Tibial artery (tissue), 4 donors: ENCODE data around the gene ALOX5AP.
"Not testable (repeated sequence)": the region's sequence is repeated elsewhere in the genome, so short reads cannot be mapped to it uniquely, and the experiment has no call there.

Experiments
- DNase-seq, 2 donors: peaks; one replicate each; pipeline ENCODE4 v3.0.0-alpha.2; 2019
- H3K27ac ChIP-seq, 2 donors: fragments of 200-600 bp; sonication (generic) in 1 of 2; 1 replicate in 1 of 2; 2 replicates in 1 of 2; pipeline ENCODE4 v1.5.1; 2018 to 2019; ENCODE audit warnings: mild to moderate bottlenecking in 1 of 2
- H3K27me3 ChIP-seq, 2 donors: fragments of 200-600 bp; sonication (generic) in 1 of 2; one replicate each; pipeline versions ENCODE4 v1.5.1 to v1.6.0; 2016 to 2019
- H3K36me3 ChIP-seq, 3 donors: fragments of 200-600 bp; sonication (generic) in 2 of 3; one replicate each; pipeline ENCODE4 v1.5.1; 2016 to 2019; ENCODE audit warnings: mild to moderate bottlenecking in 2 of 3
- H3K4me1 ChIP-seq, 4 donors: fragments of 200-600 bp; sonication (generic) in 2 of 4; 1 replicate in 3 of 4; 2 replicates in 1 of 4; pipeline ENCODE4 v1.5.1; 2016 to 2019
- H3K4me3 ChIP-seq, 2 donors: fragments of 200-600 bp; sonication (generic) in 1 of 2; 1 replicate in 1 of 2; 2 replicates in 1 of 2; pipeline ENCODE4 v1.5.1; 2018 to 2019; ENCODE audit warnings: mild to moderate bottlenecking in 2 of 2
- H3K9me3 ChIP-seq, 3 donors: fragments of 200-600 bp; sonication (generic) in 1 of 3; one replicate each; pipeline ENCODE4 v1.5.1; 2016 to 2019
- CTCF ChIP-seq, 2 experiments: fragments of 200-600 bp in 1 of 2; fragments of 450-650 bp in 1 of 2; IDR thresholded peaks; one replicate each; pipeline ENCODE4 v1.5.1; 2017 to 2019; ENCODE audit warnings: antibody characterized with exemption in 2 of 2, mild to moderate bottlenecking in 1 of 2, moderate library complexity in 1 of 2
- intact Hi-C: fragments of 100-400 bp; cut with DNase I; formaldehyde crosslinking; loops from one replicate; pipeline ENCODE4 v1.15.0; 2023; ENCODE audit warnings: low total_unique reads

Gene ALOX5AP

GRCh38 chr13:30745906-30746686 is 10.8 kb downstream of the ALOX5AP start:
- DNase-seq: no peak
- no peak for TF ChIP-seq CTCF (IDR thresholded peaks at IDR 0.05)
- Histone ChIP-seq H3K27me3 (no peaks in the 10 kb centered on the region), H3K4me3 (no peak overlapping the region), H3K27ac (peak overlapping the region in 1 of 2 donors; percentile 74), H3K36me3 (no peaks in the 10 kb centered on the region), H3K4me1 (peaks cover 3 to 54% (median 37%) of the 10 kb centered on the region in 4 donors), H3K9me3 (no peaks in the 10 kb centered on the region)
- intact Hi-C loops: no loop called here

- Histone ChIP-seq H3K4me3 (no peak overlapping the region), H3K36me3 (no peaks in the 10 kb centered on the region), H3K9me3 (no peaks in the 10 kb centered on the region), H3K27ac (no peak overlapping the region), H3K27me3 (no peaks in the 10 kb centered on the region), H3K4me1 (peaks cover 3 to 58% (median 38%) of the 10 kb centered on the region in 4 donors)
- intact Hi-C loops: no loop called here
- TF ChIP-seq CTCF (IDR thresholded peaks at IDR 0.05): no peak
- no peak for DNase-seq
These were observed 11.4 kb downstream of the ALOX5AP start for GRCh38 chr13:30746791-30747190.

GRCh38 chr13:30747845-30748244 is 12.5 kb downstream of the ALOX5AP start:
- H3K9me3 ChIP-seq, H3K4me3 ChIP-seq, H3K27me3 ChIP-seq, DNase-seq, H3K36me3 ChIP-seq, H3K27ac ChIP-seq, intact Hi-C loops: not testable (repeated sequence)
- peaks cover 3 to 67% (median 44%) of the 10 kb centered on the region in 4 donors for H3K4me1 ChIP-seq

- Histone ChIP-seq H3K9me3 (no peaks in the 10 kb centered on the region), H3K36me3 (no peaks in the 10 kb centered on the region), H3K4me3 (no peak overlapping the region), H3K27ac (no peak overlapping the region), H3K27me3 (no peaks in the 10 kb centered on the region), H3K4me1 (peaks cover 1 to 61% (median 36%) of the 10 kb centered on the region in 4 donors)
- no peak for DNase-seq
- no peak for TF ChIP-seq CTCF (IDR thresholded peaks at IDR 0.05)
- intact Hi-C loops: no loop called here
These were observed 13.4 kb downstream of the ALOX5AP start for GRCh38 chr13:30748717-30749116.

GRCh38 chr13:30750036-30750435 is 14.7 kb downstream of the ALOX5AP start:
- no peak overlapping the region for H3K4me3 ChIP-seq
- no peaks in the 10 kb centered on the region for H3K27me3 ChIP-seq
- H3K4me1 ChIP-seq: peaks cover 0 to 48% (median 24%) of the 10 kb centered on the region in 4 donors
- H3K9me3 ChIP-seq: no peaks in the 10 kb centered on the region
- H3K36me3 ChIP-seq: no peaks in the 10 kb centered on the region
- no peak overlapping the region for H3K27ac ChIP-seq
- no peak for DNase-seq
- intact Hi-C loops: no loop called here
- no peak for TF ChIP-seq CTCF (IDR thresholded peaks at IDR 0.05)

GRCh38 chr13:30751183-30751933 is 16.0 kb downstream of the ALOX5AP start:
- intact Hi-C loops: no loop called here
- no peaks in the 10 kb centered on the region for H3K36me3 ChIP-seq
- H3K4me1 ChIP-seq: peaks cover 0 to 35% (median 13%) of the 10 kb centered on the region in 4 donors
- no peak overlapping the region for H3K27ac ChIP-seq
- no peaks in the 10 kb centered on the region for H3K27me3 ChIP-seq
- DNase-seq: no peak
- no peaks in the 10 kb centered on the region for H3K9me3 ChIP-seq
- TF ChIP-seq CTCF (IDR thresholded peaks at IDR 0.05): no peak
- H3K4me3 ChIP-seq: no peak overlapping the region
